Keratinocyte (primary cell): ENCODE results near the gene HRK. TPM values are rescaled to one million over a fixed set of nuclear protein-coding genes. Genes with fewer than 3 reads are reported as not detected.

Source experiments
- DNase-seq: peaks from one replicate; pipeline ENCODE4 v3.0.0-alpha.2; 2011; ENCODE audit warnings: low read depth, missing footprints, low spot score
- FAIRE-seq: peaks from 2 replicates; lab custom pipeline; 2011; peaks lifted over from hg19 to GRCh38; lab: Jason Lieb, UNC
- H2AFZ ChIP-seq: 2 replicates; pipeline ENCODE4 v1.6.0; 2012; ENCODE audit warnings: low read length, control low read depth, inconsistent platforms; ENCODE audit not compliant: control insufficient read depth
- H3K27ac ChIP-seq: 2 replicates; pipeline ENCODE4 v1.5.1; 2011; ENCODE audit warnings: low read length; ENCODE audit not compliant: control insufficient read depth, insufficient read depth
- H3K27me3 ChIP-seq: 3 replicates; pipeline ENCODE4 v1.6.0; 2011; ENCODE audit warnings: low read length; ENCODE audit not compliant: control insufficient read depth, insufficient read depth; ENCODE audit errors: extremely low read depth
- H3K36me3 ChIP-seq, 2 experiments: 2 replicates in 1 of 2; 3 replicates in 1 of 2; pipeline ENCODE4 v1.5.1; 2011; ENCODE audit warnings: low read length in 2 of 2, mild to moderate bottlenecking in 1 of 2; ENCODE audit not compliant: control insufficient read depth in 2 of 2, insufficient read depth in 2 of 2; ENCODE audit errors: extremely low read depth in 1 of 2
- H3K4me1 ChIP-seq: 3 replicates; pipeline ENCODE4 v1.5.1; 2011; ENCODE audit warnings: low read length; ENCODE audit not compliant: control insufficient read depth, insufficient read depth; ENCODE audit errors: extremely low read depth
- H3K4me2 ChIP-seq: 3 replicates; pipeline ENCODE4 v1.6.0; 2011; ENCODE audit warnings: low read depth, low read length; ENCODE audit not compliant: control insufficient read depth, insufficient read depth; ENCODE audit errors: extremely low read depth
- H3K4me3 ChIP-seq, 3 experiments: fragments of 200-600 bp in 1 of 3; sonication (generic) in 1 of 3; 2 replicates in 2 of 3; 3 replicates in 1 of 3; pipeline ENCODE4 v1.5.1; 2011 to 2016; ENCODE audit warnings: low read length in 3 of 3, mild to moderate bottlenecking in 3 of 3, control low read depth in 2 of 3, inconsistent platforms in 1 of 3, low read depth in 1 of 3, mixed read lengths in 1 of 3, mixed run types in 1 of 3, moderate library complexity in 1 of 3; ENCODE audit not compliant: control insufficient read depth in 2 of 3, insufficient read depth in 2 of 3; ENCODE audit errors: extremely low read depth in 1 of 3
- H3K79me2 ChIP-seq: 2 replicates; pipeline ENCODE4 v1.6.0; 2012; ENCODE audit warnings: low read length; ENCODE audit not compliant: control insufficient read depth, insufficient read depth
- H3K9ac ChIP-seq: 3 replicates; pipeline ENCODE4 v1.6.0; 2011; ENCODE audit warnings: low read length; ENCODE audit not compliant: control insufficient read depth, insufficient read depth; ENCODE audit errors: extremely low read depth
- H3K9me1 ChIP-seq: 3 replicates; pipeline ENCODE4 v1.6.0; 2011; ENCODE audit warnings: low read length; ENCODE audit not compliant: control insufficient read depth, insufficient read depth; ENCODE audit errors: extremely low read depth
- H3K9me3 ChIP-seq: 2 replicates; pipeline ENCODE4 v1.5.1; 2012; ENCODE audit warnings: low read depth, low read length; ENCODE audit not compliant: control insufficient read depth
- H4K20me1 ChIP-seq: 3 replicates; pipeline ENCODE4 v1.6.0; 2011; ENCODE audit warnings: low read length; ENCODE audit not compliant: control insufficient read depth, insufficient read depth; ENCODE audit errors: extremely low read depth
- EZH2 ChIP-seq: IDR thresholded peaks from one replicate; pipeline ENCODE4 v1.6.1; 2012; ENCODE audit warnings: inconsistent platforms, mild to moderate bottlenecking, low read length, moderate library complexity
- dilution Hi-C: fragments of 300-500 bp; cut with MboI; formaldehyde crosslinking; loops from one replicate; pipeline ENCODE4 v1.7.0; 2020; ENCODE audit warnings: low sequenced_read_pairs; ENCODE audit not compliant: extremely low pct_ligation_motif_present
- polyA plus RNA-seq, 5 experiments: library from polyadenylated mRNA; depleted of rRNA in 3 of 5; stranded (reverse) in 3 of 5; stranded (forward) in 1 of 5; unstranded in 1 of 5; fragments of >200 nt; gene quantifications; 1 replicate in 1 of 5; 2 replicates in 3 of 5; 3 replicates in 1 of 5; pipeline versions ENCODE4 v1.2.1 to v1.2.3, GENCODE V29; 2011 to 2012; ENCODE audit warnings: missing spikeins in 2 of 5, low read depth in 1 of 5, low replicate concordance in 1 of 5
- TF ChIP-seq, protein P1 (sequence below), 3 experiments: IDR thresholded peaks in 1 of 3; conservative IDR thresholded peaks in 1 of 3; optimal IDR thresholded peaks in 1 of 3; 2 replicates in 2 of 3; 3 replicates in 1 of 3; pipeline versions ENCODE3 to v1.5.1; 2011; ENCODE audit warnings: low read length in 3 of 3, mild to moderate bottlenecking in 3 of 3, moderate library complexity in 2 of 3, control low read depth in 1 of 3, inconsistent platforms in 1 of 3; ENCODE audit not compliant: insufficient read depth in 2 of 3; ENCODE audit errors: extremely low read depth in 1 of 3

Gene HRK
- polyA plus RNA-seq, 1 donor (not counting 4 experiments of a cell fraction or from before 2014, with no cell fraction given) = 0.01 TPM

DNA sequence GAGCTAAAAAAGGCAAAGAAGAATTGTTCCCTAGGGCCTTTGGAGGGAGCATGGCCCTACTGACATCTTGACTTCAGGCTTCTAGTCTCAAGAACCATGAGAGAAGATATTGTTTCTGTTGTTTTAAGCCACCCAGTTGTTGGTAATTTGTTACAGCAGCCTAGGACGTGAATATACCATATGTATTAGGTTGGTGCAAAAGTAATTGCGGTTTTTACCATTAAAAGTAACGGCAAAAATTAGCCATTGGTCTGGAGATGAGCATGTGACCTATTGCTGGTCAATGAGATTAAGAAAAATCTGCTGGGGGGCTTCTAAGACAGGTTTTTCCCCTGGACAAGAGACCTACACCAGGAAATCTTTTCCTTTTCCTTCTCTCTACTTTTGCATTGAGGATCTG lies 9.8 kb upstream of the HRK start:
- Histone ChIP-seq H4K20me1 (no peaks in the 10 kb centered on the region), H3K9me3 (no peaks in the 10 kb centered on the region), H3K36me3 (no peaks in the 10 kb centered on the region), H3K79me2 (no peaks in the 10 kb centered on the region), H3K9ac (no peak overlapping the region), H3K4me3 (no peak overlapping the region), H2AFZ (no peak overlapping the region), H3K27ac (no peak overlapping the region), H3K4me1 (no peaks in the 10 kb centered on the region), H3K9me1 (no peaks in the 10 kb centered on the region), H3K27me3 (no peaks in the 10 kb centered on the region), H3K4me2 (no peak overlapping the region)
- no peak for FAIRE-seq
- DNase-seq = no peak
- TF ChIP-seq, protein P1, sequence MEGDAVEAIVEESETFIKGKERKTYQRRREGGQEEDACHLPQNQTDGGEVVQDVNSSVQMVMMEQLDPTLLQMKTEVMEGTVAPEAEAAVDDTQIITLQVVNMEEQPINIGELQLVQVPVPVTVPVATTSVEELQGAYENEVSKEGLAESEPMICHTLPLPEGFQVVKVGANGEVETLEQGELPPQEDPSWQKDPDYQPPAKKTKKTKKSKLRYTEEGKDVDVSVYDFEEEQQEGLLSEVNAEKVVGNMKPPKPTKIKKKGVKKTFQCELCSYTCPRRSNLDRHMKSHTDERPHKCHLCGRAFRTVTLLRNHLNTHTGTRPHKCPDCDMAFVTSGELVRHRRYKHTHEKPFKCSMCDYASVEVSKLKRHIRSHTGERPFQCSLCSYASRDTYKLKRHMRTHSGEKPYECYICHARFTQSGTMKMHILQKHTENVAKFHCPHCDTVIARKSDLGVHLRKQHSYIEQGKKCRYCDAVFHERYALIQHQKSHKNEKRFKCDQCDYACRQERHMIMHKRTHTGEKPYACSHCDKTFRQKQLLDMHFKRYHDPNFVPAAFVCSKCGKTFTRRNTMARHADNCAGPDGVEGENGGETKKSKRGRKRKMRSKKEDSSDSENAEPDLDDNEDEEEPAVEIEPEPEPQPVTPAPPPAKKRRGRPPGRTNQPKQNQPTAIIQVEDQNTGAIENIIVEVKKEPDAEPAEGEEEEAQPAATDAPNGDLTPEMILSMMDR (optimal IDR thresholded peaks at IDR 0.05 in 1 of 3, IDR thresholded peaks at IDR 0.05 in 1 of 3, conservative IDR thresholded peaks at IDR 0.05 in 1 of 3; ENCODE audit: extremely low read depth in 1 of 3, insufficient read depth in 2 of 3, low read length in 3 of 3) = no peak
- TF ChIP-seq EZH2 = no peak
- dilution Hi-C loops = no loop called here

DNA sequence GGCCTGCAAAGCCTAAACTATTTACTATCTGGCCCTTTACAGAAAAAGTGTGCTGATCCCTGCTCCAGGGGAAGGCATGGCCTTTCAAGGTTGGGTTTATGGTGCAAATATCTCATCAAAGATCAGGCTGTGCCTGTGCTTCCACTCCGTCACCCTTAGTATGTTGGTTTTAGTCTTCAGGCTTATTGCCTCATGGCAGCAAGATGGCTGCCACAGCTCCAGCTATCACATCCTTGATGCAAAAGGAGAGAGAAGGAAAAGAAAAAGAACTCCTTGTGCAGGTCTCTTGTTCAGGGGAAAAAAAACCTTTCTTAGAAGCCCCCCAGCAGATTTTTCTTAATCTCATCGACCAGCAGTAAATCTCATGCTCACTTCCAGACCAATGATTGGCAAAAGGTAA lies 9.1 kb upstream of the HRK start:
- TF ChIP-seq, protein P1 (optimal IDR thresholded peaks at IDR 0.05 in 1 of 3, IDR thresholded peaks at IDR 0.05 in 1 of 3, conservative IDR thresholded peaks at IDR 0.05 in 1 of 3; ENCODE audit: extremely low read depth in 1 of 3, insufficient read depth in 2 of 3, low read length in 3 of 3) = no peak
- TF ChIP-seq EZH2 = no peak
- Histone ChIP-seq H3K79me2 (no peaks in the 10 kb centered on the region), H3K27me3 (no peaks in the 10 kb centered on the region), H3K36me3 (no peaks in the 10 kb centered on the region), H2AFZ (no peak overlapping the region), H4K20me1 (no peaks in the 10 kb centered on the region), H3K4me3 (no peak overlapping the region), H3K4me1 (no peaks in the 10 kb centered on the region), H3K27ac (no peak overlapping the region), H3K9ac (no peak overlapping the region), H3K9me3 (no peaks in the 10 kb centered on the region), H3K4me2 (no peak overlapping the region), H3K9me1 (no peaks in the 10 kb centered on the region)
- no peak for DNase-seq
- FAIRE-seq = no peak
- dilution Hi-C loops = no loop called here
